ENCODE results near the gene DDX10. TPM values are rescaled to one million over a fixed set of nuclear protein-coding genes. Genes with fewer than 3 reads are reported as not detected.

DDX10 gene
- total and polyA plus RNA-seq, 3 donors from 2014 or later: 25.7 to 64.4 (median 59.2) TPM

DNA sequence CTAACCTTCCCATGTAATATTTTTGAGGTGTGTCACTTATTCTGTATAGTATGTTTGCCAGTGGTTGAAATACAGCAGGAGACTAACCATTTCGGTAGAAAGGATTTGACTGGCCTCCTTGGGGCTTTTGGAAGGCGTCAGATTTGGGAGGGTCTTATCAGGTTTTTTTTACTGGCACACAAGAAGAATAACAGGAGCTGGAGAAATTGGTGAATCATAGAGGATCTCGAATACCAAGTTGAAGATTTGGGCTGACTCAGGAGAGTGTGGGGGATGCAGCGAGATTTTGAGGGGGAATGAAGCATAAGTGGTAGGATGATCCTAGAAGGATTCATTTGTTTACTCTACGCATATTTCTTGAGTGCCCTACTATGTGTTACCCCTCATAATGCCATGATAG, 200.5 kb downstream of the DDX10 start:
- H3K27me3 ChIP-seq: no peaks in the 10 kb centered on the region
- intact Hi-C loops (cut with DNase I; ENCODE audit: low total_unique reads): no loop called here
- WGBS, 2 donors: 86 to 88% methylated on average over 5 of the region's 5 CpGs
- H3K27ac ChIP-seq: no peak overlapping the region
- no peak for DNase-seq
- H3K4me3 ChIP-seq: no peak overlapping the region
- H3K36me3 ChIP-seq (ENCODE audit: low read depth, missing control alignments): no peaks in the 10 kb centered on the region
- H3K4me1 ChIP-seq: peaks cover 4% of the 10 kb centered on the region
- H3K9me3 ChIP-seq: no peaks in the 10 kb centered on the region
- TF ChIP-seq, protein P1, sequence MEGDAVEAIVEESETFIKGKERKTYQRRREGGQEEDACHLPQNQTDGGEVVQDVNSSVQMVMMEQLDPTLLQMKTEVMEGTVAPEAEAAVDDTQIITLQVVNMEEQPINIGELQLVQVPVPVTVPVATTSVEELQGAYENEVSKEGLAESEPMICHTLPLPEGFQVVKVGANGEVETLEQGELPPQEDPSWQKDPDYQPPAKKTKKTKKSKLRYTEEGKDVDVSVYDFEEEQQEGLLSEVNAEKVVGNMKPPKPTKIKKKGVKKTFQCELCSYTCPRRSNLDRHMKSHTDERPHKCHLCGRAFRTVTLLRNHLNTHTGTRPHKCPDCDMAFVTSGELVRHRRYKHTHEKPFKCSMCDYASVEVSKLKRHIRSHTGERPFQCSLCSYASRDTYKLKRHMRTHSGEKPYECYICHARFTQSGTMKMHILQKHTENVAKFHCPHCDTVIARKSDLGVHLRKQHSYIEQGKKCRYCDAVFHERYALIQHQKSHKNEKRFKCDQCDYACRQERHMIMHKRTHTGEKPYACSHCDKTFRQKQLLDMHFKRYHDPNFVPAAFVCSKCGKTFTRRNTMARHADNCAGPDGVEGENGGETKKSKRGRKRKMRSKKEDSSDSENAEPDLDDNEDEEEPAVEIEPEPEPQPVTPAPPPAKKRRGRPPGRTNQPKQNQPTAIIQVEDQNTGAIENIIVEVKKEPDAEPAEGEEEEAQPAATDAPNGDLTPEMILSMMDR (IDR thresholded peaks at IDR 0.05): no peak
- TF ChIP-seq POLR2A (IDR thresholded peaks at IDR 0.05): no peak

DNA sequence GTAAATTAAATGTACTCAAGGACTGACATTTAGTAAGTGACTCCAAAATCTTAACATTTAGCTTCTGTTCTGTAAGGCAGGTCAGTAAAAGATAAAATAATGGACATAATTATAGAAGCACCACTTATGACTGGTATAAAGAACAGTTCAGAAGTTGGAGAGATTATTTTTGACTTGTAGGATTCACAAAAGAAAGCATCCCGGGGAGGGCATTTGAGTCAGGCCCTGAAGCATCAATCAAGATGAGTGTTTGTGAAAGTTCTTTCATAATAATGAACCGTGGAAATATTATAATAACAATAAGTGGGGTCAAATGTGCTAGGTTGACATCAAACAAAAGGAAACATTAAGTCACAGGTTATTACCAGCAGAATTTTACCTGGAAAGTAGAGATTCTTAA, 201.9 kb downstream of the DDX10 start:
- Histone ChIP-seq H3K36me3 (ENCODE audit: low read depth, missing control alignments) (no peaks in the 10 kb centered on the region), H3K4me3 (no peak overlapping the region), H3K27ac (no peak overlapping the region), H3K27me3 (no peaks in the 10 kb centered on the region), H3K9me3 (no peaks in the 10 kb centered on the region), H3K4me1 (peaks cover 5% of the 10 kb centered on the region)
- WGBS, 2 donors: 82 to 83% methylated on average over 2 of the region's 2 CpGs
- intact Hi-C loops (cut with DNase I; ENCODE audit: low total_unique reads): no loop called here
- TF ChIP-seq POLR2A (IDR thresholded peaks at IDR 0.05): no peak
- TF ChIP-seq, protein P1 (IDR thresholded peaks at IDR 0.05): no peak
- DNase-seq: no peak

DNA sequence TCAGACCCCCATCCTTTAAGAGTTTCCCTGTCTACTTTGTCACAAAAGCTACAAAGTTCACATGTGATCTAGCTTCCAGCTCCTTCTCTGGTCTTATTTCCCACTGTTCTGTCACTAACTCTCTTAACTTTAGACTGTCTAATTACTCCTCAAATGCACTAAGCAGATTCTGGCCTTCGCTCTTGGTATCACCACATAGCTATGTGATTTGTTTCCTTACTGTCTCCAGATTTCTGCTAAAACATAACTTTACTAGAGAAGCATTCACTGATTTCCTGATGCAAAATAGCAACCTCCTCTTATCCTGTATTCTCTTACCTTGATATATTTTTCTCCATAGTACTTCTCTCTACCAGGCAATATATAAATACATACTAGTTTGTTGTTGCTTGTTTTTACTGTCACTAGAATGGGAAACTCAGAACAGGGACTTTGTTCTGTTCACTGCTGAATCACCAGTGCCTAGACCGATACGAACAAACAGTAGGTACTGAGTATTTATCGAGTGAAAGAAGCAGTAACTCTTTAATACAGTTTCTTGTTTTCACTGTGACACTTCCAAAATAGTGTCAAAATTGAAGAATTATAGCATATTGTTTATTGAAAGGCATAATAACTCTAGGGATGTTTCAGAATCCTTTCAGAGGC, 205.6 kb downstream of the DDX10 start:
- TF ChIP-seq, protein P1 (IDR thresholded peaks at IDR 0.05): no peak
- TF ChIP-seq POLR2A (IDR thresholded peaks at IDR 0.05): no peak
- H3K4me3 ChIP-seq: no peak overlapping the region
- intact Hi-C loops (cut with DNase I; ENCODE audit: low total_unique reads): no loop called here
- H3K9me3 ChIP-seq: no peaks in the 10 kb centered on the region
- H3K4me1 ChIP-seq: peaks cover 10% of the 10 kb centered on the region
- 66% methylated on average over 4 of the region's 4 CpGs for WGBS, 2 donors
- H3K27ac ChIP-seq: peak overlapping the region in 1 of 2 donors; percentile 51
- no peak for DNase-seq
- no peaks in the 10 kb centered on the region for H3K36me3 ChIP-seq (ENCODE audit: low read depth, missing control alignments)
- H3K27me3 ChIP-seq: no peaks in the 10 kb centered on the region

DNA sequence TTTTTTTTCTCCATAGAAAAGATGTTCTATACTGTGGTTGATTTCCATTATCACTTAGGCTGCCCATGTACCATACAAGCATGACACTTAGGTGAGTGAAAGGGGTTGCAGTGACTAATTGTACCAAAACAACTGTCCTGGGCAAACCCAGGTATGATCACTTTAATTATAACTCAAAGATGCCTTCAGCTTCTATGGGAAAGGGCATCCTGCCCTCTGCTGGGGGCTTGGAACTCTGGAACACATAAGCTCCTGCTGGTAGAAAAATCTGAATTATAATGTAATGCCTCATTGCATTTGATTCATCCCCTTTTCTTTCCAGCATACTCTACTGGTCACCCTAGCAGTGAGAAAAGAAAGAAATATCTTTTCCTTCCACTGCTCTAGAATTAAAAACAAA, 206.3 kb downstream of the DDX10 start:
- peak; percentile 61 for DNase-seq
- H3K4me1 ChIP-seq: peaks cover 10% of the 10 kb centered on the region
- H3K36me3 ChIP-seq (ENCODE audit: low read depth, missing control alignments): no peaks in the 10 kb centered on the region
- no peak overlapping the region for H3K4me3 ChIP-seq
- no peak for TF ChIP-seq POLR2A (IDR thresholded peaks at IDR 0.05)
- TF ChIP-seq, protein P1 (IDR thresholded peaks at IDR 0.05): peak in 2 of 3 experiments; percentile 27 to 30
- H3K27ac ChIP-seq: no peak overlapping the region
- intact Hi-C loops (cut with DNase I; ENCODE audit: low total_unique reads): no loop called here
- H3K27me3 ChIP-seq: no peaks in the 10 kb centered on the region
- no peaks in the 10 kb centered on the region for H3K9me3 ChIP-seq

DNA sequence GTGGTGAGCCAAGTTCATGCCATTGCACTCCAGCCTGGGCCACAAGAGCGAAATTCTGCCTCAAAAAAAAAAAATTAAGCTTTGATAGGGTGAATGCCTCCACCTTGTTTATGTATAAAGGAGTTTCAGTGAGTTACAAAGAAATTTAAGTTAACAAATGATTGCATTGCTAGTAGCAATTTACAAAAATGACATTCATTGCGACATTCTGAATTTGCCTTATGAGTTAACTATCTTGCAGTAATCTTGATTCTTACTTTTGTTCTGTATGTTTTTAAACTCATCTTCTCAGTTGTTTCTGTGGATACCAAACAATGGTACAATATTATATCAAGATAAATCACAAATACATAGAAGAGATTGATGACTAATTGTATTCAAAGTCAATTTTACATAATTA, 207.0 kb downstream of the DDX10 start:
- Histone ChIP-seq H3K4me3 (no peak overlapping the region), H3K36me3 (ENCODE audit: low read depth, missing control alignments) (no peaks in the 10 kb centered on the region), H3K27me3 (no peaks in the 10 kb centered on the region), H3K9me3 (no peaks in the 10 kb centered on the region), H3K4me1 (peaks cover 10% of the 10 kb centered on the region), H3K27ac (no peak overlapping the region)
- TF ChIP-seq POLR2A (IDR thresholded peaks at IDR 0.05): no peak
- TF ChIP-seq, protein P1 (IDR thresholded peaks at IDR 0.05): no peak
- no peak for DNase-seq
- WGBS, 2 donors: 95 to 99% methylated on average over 2 of the region's 2 CpGs
- intact Hi-C loops (cut with DNase I; ENCODE audit: low total_unique reads): no loop called here

Data from testis (tissue), 3 donors.